Measurements from ENCODE around the gene GOLIM4. TPM values are rescaled to one million over a fixed set of nuclear protein-coding genes. Genes with fewer than 3 reads are reported as not detected.

GOLIM4 gene
- polyA plus RNA-seq, 1 of the 3 experiments (the other 2 are of a cell fraction), result 42.3 TPM

DNA sequence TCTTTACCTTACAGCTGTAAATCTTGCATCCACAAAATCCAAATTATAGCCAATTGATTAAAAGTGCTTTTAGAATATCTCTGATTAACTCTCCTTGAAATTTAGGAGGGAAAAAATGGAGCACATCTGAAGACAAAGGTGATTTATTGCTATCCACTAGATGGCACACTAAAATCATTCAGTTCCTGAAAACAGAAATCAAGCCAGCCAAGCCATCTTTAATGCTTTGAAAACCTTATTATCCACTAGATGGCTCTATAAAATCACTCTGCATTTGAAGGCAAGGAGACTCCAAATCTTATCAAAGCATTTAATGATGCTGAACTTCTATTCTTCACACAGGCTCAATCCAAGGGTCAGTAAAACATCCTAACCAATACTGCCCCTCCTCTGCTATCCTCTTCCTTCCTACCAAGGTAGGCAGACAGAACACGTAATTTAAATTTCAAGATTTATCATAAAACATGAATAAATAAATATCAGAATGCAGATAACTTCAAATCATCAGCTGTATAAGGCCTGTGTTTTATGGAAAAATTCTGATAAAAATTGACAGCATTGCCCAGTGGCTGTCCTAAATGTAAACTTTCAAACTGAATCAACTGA lies 48.4 kb downstream of the GOLIM4 start (continued):
- TF ChIP-seq JUND (IDR thresholded peaks at IDR 0.05), result no peak
- 0 out of 2 replicates have a peak, but pooled peaks have one; percentile 22 for TF ChIP-seq MXI1 (IDR thresholded peaks at IDR 0.05; ENCODE audit: low read depth, low read length)

DNA sequence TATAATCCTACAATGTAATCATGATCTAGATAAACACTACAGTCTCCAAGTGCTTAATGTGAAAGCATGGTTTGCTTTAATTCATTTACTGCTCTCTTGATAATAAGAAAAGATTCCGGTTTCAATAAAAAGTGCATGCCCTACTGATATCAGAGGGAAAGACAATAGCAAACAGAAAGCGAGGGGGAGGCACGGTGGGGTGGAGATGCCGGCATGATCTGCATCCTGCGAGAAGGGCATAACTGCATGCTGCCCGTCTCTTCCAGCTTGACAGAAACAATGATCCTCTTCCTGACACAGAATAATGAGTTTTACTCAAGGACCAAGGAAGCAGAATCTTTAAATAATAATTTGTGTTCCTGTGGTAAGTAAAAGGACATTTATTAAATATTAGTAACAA lies 51.7 kb downstream of the GOLIM4 start:
- peaks cover 26 to 32% of the 10 kb centered on the region in 2 experiments for H3K36me3 ChIP-seq (replicated peaks in 1 of 2; ENCODE audit: control insufficient read depth in 1 of 2, insufficient read depth in 2 of 2, low read length in 1 of 2)
- H3K27ac ChIP-seq (ENCODE audit: low read depth in 2 of 2, low read length in 1 of 2), result peak overlapping the region in 1 of 2 experiments; percentile 58; a peak in 2 of 4 replicates
- no peak overlapping the region for H2AFZ ChIP-seq (ENCODE audit: low read depth)
- DNase-seq, result peak; percentile 38
- H3F3A ChIP-seq (replicated peaks; ENCODE audit: insufficient read depth), result peaks cover 6% of the 10 kb centered on the region
- H3K9me2 ChIP-seq, result no peaks in the 10 kb centered on the region
- H3K4me1 ChIP-seq (ENCODE audit: control insufficient read depth in 1 of 2, insufficient read depth in 2 of 2, low read depth in 1 of 2, low read length in 1 of 2), result peaks cover 0 to 14% of the 10 kb centered on the region in 2 experiments; a peak in 3 of 4 replicates
- no peak overlapping the region for H3K4me3 ChIP-seq (ENCODE audit: low read depth in 2 of 2, low read length in 1 of 2)
- POLR2A ChIA-PET, result no interaction called here
- peak overlapping the region; percentile 13 for H3K4me2 ChIP-seq
- TF ChIP-seq, protein P1, sequence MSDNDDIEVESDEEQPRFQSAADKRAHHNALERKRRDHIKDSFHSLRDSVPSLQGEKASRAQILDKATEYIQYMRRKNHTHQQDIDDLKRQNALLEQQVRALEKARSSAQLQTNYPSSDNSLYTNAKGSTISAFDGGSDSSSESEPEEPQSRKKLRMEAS (IDR thresholded peaks at IDR 0.05; ENCODE audit: low read depth), result no peak
- TF ChIP-seq, protein P2, sequence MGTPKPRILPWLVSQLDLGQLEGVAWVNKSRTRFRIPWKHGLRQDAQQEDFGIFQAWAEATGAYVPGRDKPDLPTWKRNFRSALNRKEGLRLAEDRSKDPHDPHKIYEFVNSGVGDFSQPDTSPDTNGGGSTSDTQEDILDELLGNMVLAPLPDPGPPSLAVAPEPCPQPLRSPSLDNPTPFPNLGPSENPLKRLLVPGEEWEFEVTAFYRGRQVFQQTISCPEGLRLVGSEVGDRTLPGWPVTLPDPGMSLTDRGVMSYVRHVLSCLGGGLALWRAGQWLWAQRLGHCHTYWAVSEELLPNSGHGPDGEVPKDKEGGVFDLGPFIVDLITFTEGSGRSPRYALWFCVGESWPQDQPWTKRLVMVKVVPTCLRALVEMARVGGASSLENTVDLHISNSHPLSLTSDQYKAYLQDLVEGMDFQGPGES (IDR thresholded peaks at IDR 0.05; ENCODE audit: low read depth, low read length), result no peak
- TF ChIP-seq FOXM1 (IDR thresholded peaks at IDR 0.05; ENCODE audit: low read depth), result no peak
- TF ChIP-seq MXI1 (IDR thresholded peaks at IDR 0.05; ENCODE audit: low read depth, low read length), result peak; percentile 70; the same call in 1 of the 2 replicates
- peak; percentile 35 for TF ChIP-seq GATA2 (CRISPR knock-in tag; IDR thresholded peaks at IDR 0.05)
- TF ChIP-seq POLR2AphosphoS5 (IDR thresholded peaks at IDR 0.05; ENCODE audit: low read depth, low read length), result no peak
- TF ChIP-seq NRF1 (IDR thresholded peaks at IDR 0.05; ENCODE audit: low read depth, low read length), result no peak
- H3K9me3 ChIP-seq, result no peaks in the 10 kb centered on the region
- H4K20me1 ChIP-seq (ENCODE audit: insufficient read depth), result peaks cover 16% of the 10 kb centered on the region
- WGBS (ENCODE audit: low lambda C conversion rate), result 53% methylated on average over 6 of the region's 6 CpGs
- no peaks in the 10 kb centered on the region for H3K27me3 ChIP-seq (ENCODE audit: insufficient read depth)
- H3K79me2 ChIP-seq (ENCODE audit: insufficient read depth), result peaks cover 33% of the 10 kb centered on the region
- CTCF ChIA-PET, result interaction anchor here (1.0 to 4.3 kb wide), 7 partner anchors 9 to 124 kb away, joined by 3 to 78 read pairs (median 5); no protein-coding TSS in a partner anchor
- no peak overlapping the region for H3K9ac ChIP-seq

DNA sequence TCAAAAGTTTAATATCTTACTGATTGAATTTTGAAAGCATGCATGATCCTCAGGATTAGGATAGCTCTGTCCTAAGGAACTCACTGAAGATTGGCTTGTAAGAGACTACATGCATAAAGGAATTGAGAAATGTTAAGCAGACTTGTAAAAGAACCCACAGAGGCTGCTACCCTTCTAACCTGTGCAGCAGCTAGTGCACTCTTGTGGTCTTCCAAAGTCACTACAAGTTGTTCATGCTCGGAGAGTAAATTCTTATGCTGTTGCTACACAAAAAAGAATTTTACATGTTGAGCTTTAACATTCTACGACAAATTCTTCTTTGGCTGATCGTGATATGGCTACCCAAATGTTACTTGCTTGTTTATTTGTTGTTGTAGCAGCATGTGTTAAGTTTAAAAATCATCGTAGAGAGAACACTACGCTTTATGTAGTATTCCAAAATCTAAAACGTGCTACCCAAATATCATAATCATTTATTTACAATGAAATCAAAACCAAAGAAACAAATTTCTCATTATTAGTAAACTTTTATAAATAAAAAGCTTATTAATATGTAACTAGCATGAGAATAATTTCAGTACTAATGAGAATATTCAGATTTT lies 55.0 kb downstream of the GOLIM4 start:
- peak; percentile 36 for DNase-seq
- no peaks in the 10 kb centered on the region for H3K27me3 ChIP-seq (ENCODE audit: insufficient read depth)
- H3K4me2 ChIP-seq, result no peak overlapping the region
- H3K9me3 ChIP-seq, result no peaks in the 10 kb centered on the region
- no peak overlapping the region for H2AFZ ChIP-seq (ENCODE audit: low read depth)
- H4K20me1 ChIP-seq (ENCODE audit: insufficient read depth), result no peaks in the 10 kb centered on the region
- peaks cover 0 to 9% of the 10 kb centered on the region in 2 experiments; a peak in 2 of 4 replicates for H3K4me1 ChIP-seq (ENCODE audit: control insufficient read depth in 1 of 2, insufficient read depth in 2 of 2, low read depth in 1 of 2, low read length in 1 of 2)
- H3K9me2 ChIP-seq, result no peaks in the 10 kb centered on the region
- ChIA-PET CTCF (interaction anchor here (0.6 to 6.2 kb wide), 41 partner anchors 9 to 807 kb away, joined by 3 to 55 read pairs (median 4); partner anchors contain the start of genes GOLIM4 and ZBBX), POLR2A (no interaction called here)
- 64% methylated on average over 6 of the region's 6 CpGs for WGBS (ENCODE audit: low lambda C conversion rate)
- no peak overlapping the region for H3K9ac ChIP-seq
- no peak overlapping the region for H3K27ac ChIP-seq (ENCODE audit: low read depth in 2 of 2, low read length in 1 of 2)
- peaks cover 5% of the 10 kb centered on the region for H3K79me2 ChIP-seq (ENCODE audit: insufficient read depth)
- H3K36me3 ChIP-seq (replicated peaks in 1 of 2; ENCODE audit: control insufficient read depth in 1 of 2, insufficient read depth in 2 of 2, low read length in 1 of 2), result peaks cover 35 to 43% of the 10 kb centered on the region in 2 experiments
- H3K4me3 ChIP-seq (ENCODE audit: low read depth in 2 of 2, low read length in 1 of 2), result no peak overlapping the region
- H3F3A ChIP-seq (replicated peaks; ENCODE audit: insufficient read depth), result no peaks in the 10 kb centered on the region
- no peak for TF ChIP-seq EZH2phosphoT487 (IDR thresholded peaks at IDR 0.05; ENCODE audit: borderline replicate concordance, low read depth)
- TF ChIP-seq YY1 (IDR thresholded peaks at IDR 0.05; ENCODE audit: low read depth), result no peak
- TF ChIP-seq FOXM1 (IDR thresholded peaks at IDR 0.05; ENCODE audit: low read depth), result no peak
- TF ChIP-seq RCOR1 (IDR thresholded peaks at IDR 0.05; ENCODE audit: low read length), result no peak
- no peak for TF ChIP-seq CHD2 (IDR thresholded peaks at IDR 0.05; ENCODE audit: low read length, partially characterized antibody)
- no peak for TF ChIP-seq RXRA (IDR thresholded peaks at IDR 0.05; ENCODE audit: borderline replicate concordance, low read depth)
- TF ChIP-seq TAF1 (IDR thresholded peaks at IDR 0.05; ENCODE audit: borderline replicate concordance, low read depth, low read length), result no peak
- TF ChIP-seq POLR2AphosphoS5 (IDR thresholded peaks at IDR 0.05; ENCODE audit: low read depth, low read length), result no peak
- no peak for TF ChIP-seq NRF1 (IDR thresholded peaks at IDR 0.05; ENCODE audit: low read depth, low read length)
- TF ChIP-seq, protein P3, sequence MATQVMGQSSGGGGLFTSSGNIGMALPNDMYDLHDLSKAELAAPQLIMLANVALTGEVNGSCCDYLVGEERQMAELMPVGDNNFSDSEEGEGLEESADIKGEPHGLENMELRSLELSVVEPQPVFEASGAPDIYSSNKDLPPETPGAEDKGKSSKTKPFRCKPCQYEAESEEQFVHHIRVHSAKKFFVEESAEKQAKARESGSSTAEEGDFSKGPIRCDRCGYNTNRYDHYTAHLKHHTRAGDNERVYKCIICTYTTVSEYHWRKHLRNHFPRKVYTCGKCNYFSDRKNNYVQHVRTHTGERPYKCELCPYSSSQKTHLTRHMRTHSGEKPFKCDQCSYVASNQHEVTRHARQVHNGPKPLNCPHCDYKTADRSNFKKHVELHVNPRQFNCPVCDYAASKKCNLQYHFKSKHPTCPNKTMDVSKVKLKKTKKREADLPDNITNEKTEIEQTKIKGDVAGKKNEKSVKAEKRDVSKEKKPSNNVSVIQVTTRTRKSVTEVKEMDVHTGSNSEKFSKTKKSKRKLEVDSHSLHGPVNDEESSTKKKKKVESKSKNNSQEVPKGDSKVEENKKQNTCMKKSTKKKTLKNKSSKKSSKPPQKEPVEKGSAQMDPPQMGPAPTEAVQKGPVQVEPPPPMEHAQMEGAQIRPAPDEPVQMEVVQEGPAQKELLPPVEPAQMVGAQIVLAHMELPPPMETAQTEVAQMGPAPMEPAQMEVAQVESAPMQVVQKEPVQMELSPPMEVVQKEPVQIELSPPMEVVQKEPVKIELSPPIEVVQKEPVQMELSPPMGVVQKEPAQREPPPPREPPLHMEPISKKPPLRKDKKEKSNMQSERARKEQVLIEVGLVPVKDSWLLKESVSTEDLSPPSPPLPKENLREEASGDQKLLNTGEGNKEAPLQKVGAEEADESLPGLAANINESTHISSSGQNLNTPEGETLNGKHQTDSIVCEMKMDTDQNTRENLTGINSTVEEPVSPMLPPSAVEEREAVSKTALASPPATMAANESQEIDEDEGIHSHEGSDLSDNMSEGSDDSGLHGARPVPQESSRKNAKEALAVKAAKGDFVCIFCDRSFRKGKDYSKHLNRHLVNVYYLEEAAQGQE (IDR thresholded peaks at IDR 0.05; ENCODE audit: low read depth, low read length), result no peak
- no peak for TF ChIP-seq MXI1 (IDR thresholded peaks at IDR 0.05; ENCODE audit: low read depth, low read length)
- TF ChIP-seq, protein P4, sequence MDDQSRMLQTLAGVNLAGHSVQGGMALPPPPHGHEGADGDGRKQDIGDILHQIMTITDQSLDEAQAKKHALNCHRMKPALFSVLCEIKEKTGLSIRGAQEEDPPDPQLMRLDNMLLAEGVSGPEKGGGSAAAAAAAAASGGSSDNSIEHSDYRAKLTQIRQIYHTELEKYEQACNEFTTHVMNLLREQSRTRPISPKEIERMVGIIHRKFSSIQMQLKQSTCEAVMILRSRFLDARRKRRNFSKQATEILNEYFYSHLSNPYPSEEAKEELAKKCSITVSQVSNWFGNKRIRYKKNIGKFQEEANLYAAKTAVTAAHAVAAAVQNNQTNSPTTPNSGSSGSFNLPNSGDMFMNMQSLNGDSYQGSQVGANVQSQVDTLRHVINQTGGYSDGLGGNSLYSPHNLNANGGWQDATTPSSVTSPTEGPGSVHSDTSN (IDR thresholded peaks at IDR 0.05), result no peak
- TF ChIP-seq SMC3 (IDR thresholded peaks at IDR 0.05; ENCODE audit: low read depth, low read length), result peak; percentile 68
- TF ChIP-seq RAD21 (IDR thresholded peaks at IDR 0.05; ENCODE audit: low read length), result peak; percentile 79
